ENCODE measurements around the gene PIP5K1B.
"Not testable (repeated sequence)": the region's sequence is repeated elsewhere in the genome, so short reads cannot be mapped to it uniquely, and the experiment has no call there.

The PIP5K1B gene

GRCh38 chr9:68963416-68963815 lies 258.4 kb downstream of the PIP5K1B start:
- no peak for DNase-seq

GRCh38 chr9:68964102-68964541 lies 259.1 kb downstream of the PIP5K1B start:
- no peak for DNase-seq

GRCh38 chr9:68964765-68965164 lies 259.7 kb downstream of the PIP5K1B start:
- no peak for DNase-seq

DNA sequence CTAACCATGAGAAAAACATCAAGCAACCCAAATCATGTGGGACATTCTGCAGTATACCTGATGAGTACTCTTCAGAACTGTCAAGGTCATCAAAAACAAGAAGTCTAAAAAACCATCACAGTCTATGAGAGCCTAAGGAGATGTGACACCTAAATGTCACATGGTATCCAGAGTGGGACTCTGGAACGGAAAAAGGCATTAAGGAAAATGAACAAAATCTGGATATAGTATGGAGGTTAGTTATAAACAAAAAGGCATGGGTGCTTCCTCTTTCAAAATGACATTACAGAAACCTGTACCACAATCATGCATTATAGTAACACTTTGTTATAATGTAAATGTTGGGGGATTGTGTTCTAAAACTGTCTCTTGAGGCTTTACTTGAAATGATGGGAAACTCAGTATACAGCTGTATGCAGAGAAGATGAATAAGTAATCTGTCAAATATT lies 261.5 kb downstream of the PIP5K1B start:
- no peak for DNase-seq

DNA sequence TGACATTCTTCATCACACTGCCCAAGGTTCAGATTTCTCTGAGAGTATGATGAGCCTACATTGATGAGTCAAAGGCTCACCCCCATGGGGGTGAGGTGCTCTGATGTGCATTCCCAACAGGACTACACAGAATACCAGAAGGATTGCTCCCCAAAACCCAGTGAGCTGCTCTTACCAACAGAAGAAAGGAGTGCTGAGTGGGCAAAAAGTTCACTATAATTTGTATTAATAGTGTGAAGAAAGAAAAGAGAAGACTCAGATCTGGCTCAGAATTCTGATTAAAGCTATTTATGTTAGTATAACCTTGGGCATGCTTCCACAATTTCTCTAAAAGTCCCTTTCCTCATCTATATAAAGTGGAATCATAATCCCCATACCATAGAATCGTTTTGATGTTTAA lies 262.8 kb downstream of the PIP5K1B start:
- DNase-seq: no peak

DNA sequence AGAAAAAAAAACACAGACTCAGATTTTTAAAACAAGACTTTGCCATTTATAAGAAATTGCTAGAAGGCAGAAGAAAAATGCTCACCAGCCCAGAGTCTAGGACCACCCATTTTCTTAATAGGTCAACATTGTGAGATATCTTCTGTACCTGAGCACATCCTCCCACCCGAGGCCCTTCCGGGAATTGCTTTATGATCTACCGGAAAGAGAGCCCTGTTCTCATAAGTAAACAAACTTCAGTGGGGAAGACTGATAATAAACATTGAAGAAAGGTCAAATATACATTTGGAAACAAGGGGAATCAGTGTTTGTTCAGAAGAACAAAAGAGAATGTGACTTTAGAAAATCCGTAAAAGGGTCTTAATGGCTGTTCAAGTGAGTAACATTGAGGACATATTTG lies 264.5 kb downstream of the PIP5K1B start:
- DNase-seq: no peak

- DNase-seq: no peak
These were observed 265.1 kb downstream of the PIP5K1B start for GRCh38 chr9:68970151-68970550.

- DNase-seq: no peak
These were observed 268.6 kb downstream of the PIP5K1B start for GRCh38 chr9:68973619-68974018.

- no peak for DNase-seq
These were observed 269.4 kb downstream of the PIP5K1B start for GRCh38 chr9:68974431-68974830.

DNA sequence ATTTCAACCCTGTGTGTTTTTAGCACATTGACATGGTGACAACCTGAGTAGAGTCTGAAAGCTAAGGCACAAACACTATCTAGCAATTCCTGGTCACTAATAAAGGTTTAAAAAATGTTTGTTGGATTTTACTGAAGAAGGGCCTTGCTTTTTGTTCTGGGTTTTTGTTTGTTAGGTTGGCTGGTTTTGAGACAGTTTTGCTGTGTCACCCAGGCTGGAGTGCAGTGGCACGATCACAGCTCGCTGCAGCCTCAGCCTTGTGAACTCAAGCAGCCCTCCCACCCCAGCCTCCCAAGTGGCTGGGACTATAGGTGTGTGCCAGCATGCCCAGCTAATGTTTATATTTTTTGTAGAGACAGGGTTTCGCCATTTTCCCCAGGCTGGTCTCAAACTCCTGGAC lies 269.9 kb downstream of the PIP5K1B start:
- DNase-seq: no peak

- DNase-seq: no peak
These were observed 270.5 kb downstream of the PIP5K1B start for GRCh38 chr9:68975365-68976043.

DNA sequence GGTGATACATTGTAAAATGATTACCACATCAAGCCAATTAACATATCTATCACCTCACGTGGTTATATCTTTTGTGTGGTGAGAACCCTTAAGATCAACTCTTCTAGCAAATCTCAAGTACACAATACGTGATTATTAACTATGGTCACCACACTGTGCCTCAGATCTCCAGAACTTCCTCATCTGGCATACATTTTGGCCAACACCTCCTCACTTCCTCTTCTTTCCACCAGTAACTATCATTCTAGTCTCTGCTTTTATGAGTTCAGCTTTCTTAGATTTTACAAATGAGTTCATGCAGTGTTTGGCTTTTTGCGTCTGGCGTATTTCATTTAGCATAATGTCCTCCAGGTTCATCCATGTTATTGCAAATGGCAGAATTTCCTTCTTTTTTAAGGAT lies 273.0 kb downstream of the PIP5K1B start:
- no peak for DNase-seq

- DNase-seq: no peak
These were observed 273.5 kb downstream of the PIP5K1B start for GRCh38 chr9:68978501-68978900.

DNA sequence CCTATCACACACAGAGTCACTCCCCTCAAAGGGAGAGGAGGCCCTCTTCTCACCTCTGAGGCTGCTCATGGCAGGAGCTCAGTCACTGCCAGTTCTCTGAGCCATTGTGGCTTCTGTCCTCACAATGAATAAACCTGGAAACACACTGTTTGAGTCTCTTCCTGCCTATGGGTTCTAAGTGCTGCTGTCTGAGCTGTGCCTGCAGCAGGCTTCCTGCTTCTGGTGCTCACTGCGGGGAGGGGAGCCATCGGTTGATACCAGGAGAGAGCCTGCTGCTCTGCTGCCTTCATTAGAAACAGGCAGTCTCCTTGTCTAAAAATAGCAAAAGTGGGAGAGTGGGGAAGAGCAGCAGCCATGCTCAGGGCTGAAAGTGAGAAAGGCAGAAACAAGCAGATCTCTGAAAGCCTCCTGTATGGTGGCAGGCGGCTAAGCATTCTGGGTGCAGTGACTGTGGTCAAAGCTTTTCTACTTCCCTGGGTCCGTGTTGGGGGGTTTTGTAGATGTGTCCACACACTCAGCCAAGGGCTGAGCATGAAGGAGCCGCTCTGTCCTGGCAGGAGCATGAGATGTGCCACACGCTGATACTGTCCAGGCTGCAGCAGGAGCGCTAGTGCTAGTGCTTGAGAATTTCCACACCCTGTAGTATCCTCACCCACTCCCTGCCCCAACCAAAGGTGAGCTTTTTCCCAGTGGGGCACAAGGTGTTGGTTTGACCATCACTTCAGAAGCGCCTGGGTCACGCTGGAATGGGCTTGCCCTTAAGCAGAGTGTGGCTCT lies 274.7 kb downstream of the PIP5K1B start:
- DNase-seq: no peak

- no peak for DNase-seq
These were observed 275.4 kb downstream of the PIP5K1B start for GRCh38 chr9:68980341-68980914.

GRCh38 chr9:68981789-68982188 lies 276.7 kb downstream of the PIP5K1B start:
- DNase-seq: no peak

GRCh38 chr9:68983008-68983411 lies 278.0 kb downstream of the PIP5K1B start:
- DNase-seq: no peak

- DNase-seq: no peak
These were observed 278.7 kb downstream of the PIP5K1B start for GRCh38 chr9:68983522-68984424.

DNA sequence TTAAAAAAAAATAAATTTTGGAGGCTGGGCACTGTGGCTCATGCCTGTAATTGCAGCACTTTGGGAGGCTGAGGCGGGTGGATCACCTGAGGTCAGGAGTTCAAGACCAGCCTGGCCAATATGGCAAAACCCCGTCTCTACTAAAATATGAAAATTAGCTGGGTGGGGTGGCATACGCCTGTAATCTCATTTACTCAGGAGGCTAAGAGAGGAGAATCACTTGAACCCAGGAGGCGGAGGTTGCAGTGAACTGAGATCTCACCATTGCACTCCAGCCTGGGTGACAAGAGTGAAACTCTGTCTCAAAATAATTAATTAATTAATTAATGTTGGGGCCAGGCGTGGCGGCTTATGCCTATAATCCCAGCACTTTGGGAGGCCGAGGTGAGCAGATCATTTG lies 281.9 kb downstream of the PIP5K1B start:
- not testable (repeated sequence) for DNase-seq

DNA sequence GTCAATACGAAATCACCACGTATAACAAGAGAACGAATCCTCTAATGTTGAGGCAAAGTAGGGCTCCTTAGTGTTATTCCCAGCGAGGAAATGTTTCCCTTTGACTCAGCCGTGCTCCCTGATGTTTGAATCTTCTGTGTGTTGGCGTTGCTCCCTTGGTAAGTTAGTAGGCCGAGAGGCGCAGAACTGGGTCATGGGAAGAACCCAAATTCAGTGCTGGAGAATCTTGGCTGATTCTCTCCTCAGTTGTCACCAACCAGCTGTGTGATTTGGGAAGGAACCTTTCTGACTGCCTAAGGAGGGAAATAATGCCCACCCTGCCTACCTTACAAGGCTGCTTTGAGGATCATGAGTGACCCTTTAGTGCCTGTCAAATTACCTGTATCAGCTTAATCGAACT lies 286.4 kb downstream of the PIP5K1B start:
- no peak for DNase-seq

DNA sequence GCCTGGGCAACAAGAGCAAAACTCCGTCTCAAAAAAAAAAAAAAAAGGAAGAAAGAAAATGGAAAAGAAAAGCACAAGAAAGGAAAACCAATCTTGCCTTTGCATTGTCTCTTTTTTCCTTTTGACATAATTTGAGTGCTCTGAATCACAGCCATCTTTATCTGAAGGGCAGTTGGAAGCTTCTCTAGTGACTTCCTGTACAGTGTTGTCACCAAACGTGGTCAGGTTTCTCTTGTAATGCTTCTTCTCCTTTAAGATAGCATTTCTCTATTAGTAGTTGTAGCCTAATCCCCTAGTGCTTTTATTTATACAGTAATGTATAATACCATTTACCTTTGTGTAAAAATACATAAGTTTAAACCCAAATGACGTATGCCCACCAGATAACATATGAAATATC lies 290.7 kb downstream of the PIP5K1B start:
- DNase-seq: no peak

DNA sequence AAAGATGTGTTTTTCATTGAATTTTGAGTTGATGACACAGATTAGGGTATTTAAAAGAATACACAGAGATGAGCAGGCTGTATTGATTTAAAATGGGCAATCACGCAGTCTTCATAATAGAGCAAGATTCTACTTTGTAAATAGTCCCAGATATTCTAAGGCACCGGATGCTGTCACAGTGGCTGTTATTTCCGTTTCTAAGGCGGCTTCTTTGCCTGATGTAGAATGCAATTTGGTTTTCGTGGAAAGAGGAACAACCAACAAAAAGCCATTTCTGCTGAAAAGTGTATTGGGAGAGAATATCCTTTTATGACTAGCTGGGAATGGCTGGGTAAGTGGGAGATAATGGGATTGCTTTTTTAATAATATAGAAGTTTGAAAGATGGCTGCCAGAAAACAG lies 291.4 kb downstream of the PIP5K1B start:
- DNase-seq: no peak

- DNase-seq: no peak
These were observed 292.6 kb downstream of the PIP5K1B start for GRCh38 chr9:68997666-68998065.

All from fibroblast of skin of abdomen (primary cell).